Liver (tissue), 9 donors: ENCODE measurements around the gene FMO4. TPM values are rescaled to one million over a fixed set of nuclear protein-coding genes. Genes with fewer than 3 reads are reported as not detected.
A peak's percentile ranks its signal among the peaks of the same experiment; 100 is the strongest.
"Not testable (repeated sequence)": the region's sequence is repeated elsewhere in the genome, so short reads cannot be mapped to it uniquely, and the experiment has no call there.

Source experiments
- DNase-seq: peaks from one replicate; pipeline ENCODE4 v3.0.0-alpha.2; 2017; ENCODE audit warnings: low spot score
- H3K27ac ChIP-seq, 2 donors: one replicate each; pipeline ENCODE4 v1.7.0; 2013; ENCODE audit warnings: inconsistent platforms in 2 of 2, low read length in 2 of 2, control low read depth in 1 of 2, low read depth in 1 of 2, mild to moderate bottlenecking in 1 of 2
- H3K27me3 ChIP-seq, 4 donors: one replicate each; pipeline versions ENCODE4 v1.6.1 to v1.7.0; 2013; ENCODE audit warnings: low read length in 3 of 4, inconsistent platforms in 1 of 4, mild to moderate bottlenecking in 1 of 4, moderate library complexity in 1 of 4; ENCODE audit not compliant: control insufficient read depth in 4 of 4, insufficient read depth in 4 of 4
- H3K36me3 ChIP-seq, 4 donors: one replicate each; pipeline versions ENCODE4 v1.6.1 to v1.7.0; 2013; ENCODE audit warnings: low read length in 3 of 4, mild to moderate bottlenecking in 3 of 4, low read depth in 1 of 4, moderate library complexity in 1 of 4; ENCODE audit not compliant: control insufficient read depth in 4 of 4, insufficient read depth in 3 of 4
- H3K4me1 ChIP-seq, 4 donors: one replicate each; pipeline versions ENCODE4 v1.6.1 to v1.7.0; 2013; ENCODE audit warnings: low read length in 3 of 4, mild to moderate bottlenecking in 3 of 4, moderate library complexity in 1 of 4; ENCODE audit not compliant: control insufficient read depth in 4 of 4, insufficient read depth in 4 of 4
- H3K4me3 ChIP-seq, 3 donors: one replicate each; pipeline versions ENCODE4 v1.6.1 to v1.7.0; 2013; ENCODE audit warnings: low read length in 3 of 3, control low read depth in 1 of 3, low read depth in 1 of 3, mild to moderate bottlenecking in 1 of 3
- H3K9ac ChIP-seq, 2 donors: one replicate each; pipeline ENCODE4 v1.7.0; 2013; ENCODE audit warnings: low read length in 2 of 2, mild to moderate bottlenecking in 2 of 2, moderate library complexity in 2 of 2, control low read depth in 1 of 2, low read depth in 1 of 2
- H3K9me3 ChIP-seq, 4 donors: one replicate each; pipeline versions ENCODE4 v1.6.1 to v1.7.0; 2013; ENCODE audit warnings: low read length in 3 of 4; ENCODE audit not compliant: control insufficient read depth in 4 of 4
- EGR1 ChIP-seq, 2 donors: IDR thresholded peaks; 2 replicates each; pipeline ENCODE4 v1.6.1; 2016 to 2018; ENCODE audit warnings: antibody characterized with exemption in 2 of 2, low read depth in 2 of 2
- FOXA1 ChIP-seq: IDR thresholded peaks from 2 replicates; pipeline ENCODE4 v1.6.1; 2016; ENCODE audit warnings: antibody characterized with exemption
- FOXA2 ChIP-seq: IDR thresholded peaks from 2 replicates; pipeline ENCODE4 v1.6.1; 2016; ENCODE audit warnings: antibody characterized with exemption
- GABPA ChIP-seq, 2 donors: IDR thresholded peaks in 1 of 2; conservative IDR thresholded peaks in 1 of 2; 2 replicates each; pipeline ENCODE4 v1.6.1; 2016; ENCODE audit warnings: antibody characterized with exemption in 2 of 2, mild to moderate bottlenecking in 1 of 2, moderate library complexity in 1 of 2
- HNF4A ChIP-seq, 2 donors: conservative IDR thresholded peaks; 2 replicates each; pipeline ENCODE4 v1.6.1; 2016; ENCODE audit warnings: antibody characterized with exemption in 2 of 2, mild to moderate bottlenecking in 2 of 2
- HNF4G ChIP-seq: IDR thresholded peaks from 2 replicates; pipeline ENCODE4 v1.6.1; 2016; ENCODE audit warnings: antibody characterized with exemption
- JUND ChIP-seq, 2 donors: IDR thresholded peaks; 2 replicates each; pipeline ENCODE4 v1.6.1; 2016; ENCODE audit warnings: antibody characterized with exemption in 2 of 2
- NR2F2 ChIP-seq: IDR thresholded peaks from 2 replicates; pipeline ENCODE4 v1.6.1; 2016; ENCODE audit warnings: antibody characterized with exemption
- RAD21 ChIP-seq, 2 donors: IDR thresholded peaks; 2 replicates each; pipeline ENCODE4 v1.6.1; 2016; ENCODE audit warnings: antibody characterized with exemption in 2 of 2, mild to moderate bottlenecking in 2 of 2
- RXRA ChIP-seq, 2 donors: IDR thresholded peaks; 2 replicates each; pipeline ENCODE4 v1.6.1; 2017 to 2018; ENCODE audit warnings: antibody characterized with exemption in 2 of 2, mild to moderate bottlenecking in 1 of 2
- SP1 ChIP-seq: IDR thresholded peaks from 2 replicates; pipeline ENCODE4 v1.6.1; 2018; ENCODE audit warnings: antibody characterized with exemption, mild to moderate bottlenecking
- TAF1 ChIP-seq: conservative IDR thresholded peaks from 2 replicates; pipeline ENCODE4 v1.6.1; 2016; ENCODE audit warnings: antibody characterized with exemption, mild to moderate bottlenecking
- YY1 ChIP-seq: IDR thresholded peaks from 2 replicates; pipeline ENCODE4 v1.6.1; 2016; ENCODE audit warnings: antibody characterized with exemption, mild to moderate bottlenecking
- WGBS: extraction: QIAGEN DNeasy Blood & Tissue Kit; methylation state at CpG from one replicate; pipeline ENCODE4 v1.1.7; 2013; 5-methylcytosine and 5-hydroxymethylcytosine counted together
- polyA plus RNA-seq, 2 donors: library from polyadenylated mRNA; stranded (reverse) in 1 of 2; unstranded in 1 of 2; fragments of 200-250 nt in 1 of 2; fragments of >200 nt in 1 of 2; fragmentation: Nextera tagmentation in 1 of 2; extraction: Ambion mirVana in 1 of 2; gene quantifications; one replicate each; pipeline versions ENCODE4 v1.2.1 to v1.2.3, GENCODE V29; 2013 to 2015
- total RNA-seq, 2 donors: library from RNA; depleted of rRNA; stranded (reverse); fragments of >200 nt; gene quantifications; one replicate each; pipeline ENCODE4 v1.2.3, GENCODE V29; 2014
- TF ChIP-seq, protein P1 (sequence below): IDR thresholded peaks from 2 replicates; pipeline ENCODE4 v1.6.1; 2016; ENCODE audit warnings: antibody characterized with exemption
- TF ChIP-seq, protein P2 (sequence below): IDR thresholded peaks from 2 replicates; pipeline ENCODE4 v1.6.1; 2016; ENCODE audit warnings: antibody characterized with exemption
- TF ChIP-seq, protein P3 (sequence below): IDR thresholded peaks from 2 replicates; pipeline ENCODE4 v1.6.1; 2016; ENCODE audit warnings: antibody characterized with exemption, mild to moderate bottlenecking
- TF ChIP-seq, protein P4 (sequence below): fragments of 150-350 bp; IDR thresholded peaks from 2 replicates; pipeline ENCODE4 v1.5.1; 2017; ENCODE audit warnings: improper control_type of control experiment, low read depth, low read length; ENCODE audit not compliant: missing input control
- TF ChIP-seq, protein P5 (sequence below): IDR thresholded peaks from 2 replicates; pipeline ENCODE4 v1.6.1; 2016; ENCODE audit warnings: antibody characterized with exemption
- donor health status: healthy.
- donor health status: healthy.
- donor health status: healthy.
- donor health status: healthy.
- donor health status: healthy.

Gene FMO4
- total and polyA plus RNA-seq, 4 donors: 7.2 to 26.9 (median 9.3) TPM

DNA sequence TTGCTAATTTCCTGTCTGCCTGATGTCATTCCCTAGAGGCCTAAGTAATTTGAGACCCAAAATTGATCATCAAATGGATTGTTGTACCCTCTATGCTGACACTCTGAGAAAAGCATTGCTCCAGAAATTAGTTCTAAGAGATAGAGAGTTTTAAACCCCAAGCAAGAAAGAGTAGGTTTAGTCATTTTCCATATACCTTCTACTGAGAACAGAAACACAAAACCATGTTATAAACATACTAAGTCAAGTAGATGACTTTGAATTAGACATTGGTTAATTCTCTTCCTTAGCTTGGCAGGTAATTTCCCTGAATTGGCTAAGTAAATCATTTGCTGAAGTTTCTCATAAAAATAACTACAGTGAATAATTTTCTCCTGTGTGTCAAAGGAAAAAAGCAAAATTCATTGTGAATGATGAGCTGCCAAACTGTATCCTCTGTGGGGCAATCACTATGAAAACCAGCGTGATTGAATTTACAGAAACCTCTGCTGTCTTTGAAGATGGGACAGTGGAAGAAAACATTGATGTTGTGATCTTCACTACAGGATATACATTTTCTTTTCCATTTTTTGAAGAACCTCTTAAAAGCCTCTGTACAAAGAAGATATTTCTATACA lies 20.1 kb downstream of the FMO4 start:
- Histone ChIP-seq H3K4me3 (no peak overlapping the region), H3K9me3 (no peaks in the 10 kb centered on the region), H3K27me3 (no peaks in the 10 kb centered on the region), H3K9ac (no peak overlapping the region), H3K4me1 (peaks cover 2 to 25% (median 14%) of the 10 kb centered on the region in 4 donors), H3K27ac (no peak overlapping the region), H3K36me3 (peaks cover 0 to 11% (median 6%) of the 10 kb centered on the region in 4 donors)
- no peak for DNase-seq
- WGBS: 94% methylated on average over 1 of the region's 1 CpG
- TF ChIP-seq NR2F2 (no peak), RAD21 (IDR thresholded peaks at IDR 0.05) (no peak)

DNA sequence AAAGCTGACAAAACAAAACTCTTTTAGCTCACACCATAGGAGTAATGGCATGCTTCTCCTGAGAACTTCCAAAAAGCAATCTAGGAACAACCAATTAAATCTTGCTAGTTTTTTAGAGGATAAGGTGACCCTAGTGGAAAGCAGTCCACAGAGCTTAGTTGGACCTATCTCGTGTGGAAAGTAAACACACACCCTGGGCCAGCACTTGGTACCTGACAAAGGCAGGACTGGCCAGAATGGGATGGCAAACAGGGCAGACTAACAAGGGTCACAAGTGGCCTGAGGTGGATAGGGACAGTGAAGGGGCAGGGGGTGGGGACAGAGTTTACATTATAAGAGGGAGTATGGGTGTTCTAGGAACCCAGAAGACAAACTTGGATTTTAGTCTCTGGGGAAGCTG lies 22.0 kb downstream of the FMO4 start:
- no peaks in the 10 kb centered on the region for H3K27me3 ChIP-seq
- WGBS: 29% methylated on average over 1 of the region's 1 CpG
- H3K4me1 ChIP-seq: peaks cover 2 to 19% (median 11%) of the 10 kb centered on the region in 4 donors
- no peak overlapping the region for H3K4me3 ChIP-seq
- H3K9ac ChIP-seq: no peak overlapping the region
- peak overlapping the region in 1 of 2 donors; percentile 16 for H3K27ac ChIP-seq
- peaks cover 0 to 12% (median 6%) of the 10 kb centered on the region in 4 donors for H3K36me3 ChIP-seq
- TF ChIP-seq RAD21 (IDR thresholded peaks at IDR 0.05) (peak; percentile 8 to 13), FOXA1 (no peak), YY1 (no peak), EGR1 (IDR thresholded peaks at IDR 0.05; ENCODE audit: low read depth in 2 of 2) (no peak), RXRA (IDR thresholded peaks at IDR 0.05) (peak; percentile 57 to 74), TAF1 (no peak), NR2F2 (no peak), SP1 (no peak), GABPA (IDR thresholded peaks at IDR 0.05 in 1 of 2, conservative IDR thresholded peaks at IDR 0.05 in 1 of 2) (no peak), JUND (IDR thresholded peaks at IDR 0.05) (no peak), HNF4A (conservative IDR thresholded peaks at IDR 0.05) (peak; percentile 53 to 67), HNF4G (no peak), FOXA2 (peak; percentile 65)
- TF ChIP-seq, protein P1, sequence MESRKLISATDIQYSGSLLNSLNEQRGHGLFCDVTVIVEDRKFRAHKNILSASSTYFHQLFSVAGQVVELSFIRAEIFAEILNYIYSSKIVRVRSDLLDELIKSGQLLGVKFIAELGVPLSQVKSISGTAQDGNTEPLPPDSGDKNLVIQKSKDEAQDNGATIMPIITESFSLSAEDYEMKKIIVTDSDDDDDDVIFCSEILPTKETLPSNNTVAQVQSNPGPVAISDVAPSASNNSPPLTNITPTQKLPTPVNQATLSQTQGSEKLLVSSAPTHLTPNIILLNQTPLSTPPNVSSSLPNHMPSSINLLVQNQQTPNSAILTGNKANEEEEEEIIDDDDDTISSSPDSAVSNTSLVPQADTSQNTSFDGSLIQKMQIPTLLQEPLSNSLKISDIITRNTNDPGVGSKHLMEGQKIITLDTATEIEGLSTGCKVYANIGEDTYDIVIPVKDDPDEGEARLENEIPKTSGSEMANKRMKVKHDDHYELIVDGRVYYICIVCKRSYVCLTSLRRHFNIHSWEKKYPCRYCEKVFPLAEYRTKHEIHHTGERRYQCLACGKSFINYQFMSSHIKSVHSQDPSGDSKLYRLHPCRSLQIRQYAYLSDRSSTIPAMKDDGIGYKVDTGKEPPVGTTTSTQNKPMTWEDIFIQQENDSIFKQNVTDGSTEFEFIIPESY: no peak
- TF ChIP-seq, protein P2, sequence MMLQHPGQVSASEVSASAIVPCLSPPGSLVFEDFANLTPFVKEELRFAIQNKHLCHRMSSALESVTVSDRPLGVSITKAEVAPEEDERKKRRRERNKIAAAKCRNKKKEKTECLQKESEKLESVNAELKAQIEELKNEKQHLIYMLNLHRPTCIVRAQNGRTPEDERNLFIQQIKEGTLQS: no peak
- TF ChIP-seq, protein P3, sequence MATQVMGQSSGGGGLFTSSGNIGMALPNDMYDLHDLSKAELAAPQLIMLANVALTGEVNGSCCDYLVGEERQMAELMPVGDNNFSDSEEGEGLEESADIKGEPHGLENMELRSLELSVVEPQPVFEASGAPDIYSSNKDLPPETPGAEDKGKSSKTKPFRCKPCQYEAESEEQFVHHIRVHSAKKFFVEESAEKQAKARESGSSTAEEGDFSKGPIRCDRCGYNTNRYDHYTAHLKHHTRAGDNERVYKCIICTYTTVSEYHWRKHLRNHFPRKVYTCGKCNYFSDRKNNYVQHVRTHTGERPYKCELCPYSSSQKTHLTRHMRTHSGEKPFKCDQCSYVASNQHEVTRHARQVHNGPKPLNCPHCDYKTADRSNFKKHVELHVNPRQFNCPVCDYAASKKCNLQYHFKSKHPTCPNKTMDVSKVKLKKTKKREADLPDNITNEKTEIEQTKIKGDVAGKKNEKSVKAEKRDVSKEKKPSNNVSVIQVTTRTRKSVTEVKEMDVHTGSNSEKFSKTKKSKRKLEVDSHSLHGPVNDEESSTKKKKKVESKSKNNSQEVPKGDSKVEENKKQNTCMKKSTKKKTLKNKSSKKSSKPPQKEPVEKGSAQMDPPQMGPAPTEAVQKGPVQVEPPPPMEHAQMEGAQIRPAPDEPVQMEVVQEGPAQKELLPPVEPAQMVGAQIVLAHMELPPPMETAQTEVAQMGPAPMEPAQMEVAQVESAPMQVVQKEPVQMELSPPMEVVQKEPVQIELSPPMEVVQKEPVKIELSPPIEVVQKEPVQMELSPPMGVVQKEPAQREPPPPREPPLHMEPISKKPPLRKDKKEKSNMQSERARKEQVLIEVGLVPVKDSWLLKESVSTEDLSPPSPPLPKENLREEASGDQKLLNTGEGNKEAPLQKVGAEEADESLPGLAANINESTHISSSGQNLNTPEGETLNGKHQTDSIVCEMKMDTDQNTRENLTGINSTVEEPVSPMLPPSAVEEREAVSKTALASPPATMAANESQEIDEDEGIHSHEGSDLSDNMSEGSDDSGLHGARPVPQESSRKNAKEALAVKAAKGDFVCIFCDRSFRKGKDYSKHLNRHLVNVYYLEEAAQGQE: peak; percentile 21
- TF ChIP-seq, protein P4, sequence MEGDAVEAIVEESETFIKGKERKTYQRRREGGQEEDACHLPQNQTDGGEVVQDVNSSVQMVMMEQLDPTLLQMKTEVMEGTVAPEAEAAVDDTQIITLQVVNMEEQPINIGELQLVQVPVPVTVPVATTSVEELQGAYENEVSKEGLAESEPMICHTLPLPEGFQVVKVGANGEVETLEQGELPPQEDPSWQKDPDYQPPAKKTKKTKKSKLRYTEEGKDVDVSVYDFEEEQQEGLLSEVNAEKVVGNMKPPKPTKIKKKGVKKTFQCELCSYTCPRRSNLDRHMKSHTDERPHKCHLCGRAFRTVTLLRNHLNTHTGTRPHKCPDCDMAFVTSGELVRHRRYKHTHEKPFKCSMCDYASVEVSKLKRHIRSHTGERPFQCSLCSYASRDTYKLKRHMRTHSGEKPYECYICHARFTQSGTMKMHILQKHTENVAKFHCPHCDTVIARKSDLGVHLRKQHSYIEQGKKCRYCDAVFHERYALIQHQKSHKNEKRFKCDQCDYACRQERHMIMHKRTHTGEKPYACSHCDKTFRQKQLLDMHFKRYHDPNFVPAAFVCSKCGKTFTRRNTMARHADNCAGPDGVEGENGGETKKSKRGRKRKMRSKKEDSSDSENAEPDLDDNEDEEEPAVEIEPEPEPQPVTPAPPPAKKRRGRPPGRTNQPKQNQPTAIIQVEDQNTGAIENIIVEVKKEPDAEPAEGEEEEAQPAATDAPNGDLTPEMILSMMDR: no peak
- TF ChIP-seq, protein P5, sequence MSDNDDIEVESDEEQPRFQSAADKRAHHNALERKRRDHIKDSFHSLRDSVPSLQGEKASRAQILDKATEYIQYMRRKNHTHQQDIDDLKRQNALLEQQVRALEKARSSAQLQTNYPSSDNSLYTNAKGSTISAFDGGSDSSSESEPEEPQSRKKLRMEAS: no peak
- no peaks in the 10 kb centered on the region for H3K9me3 ChIP-seq
- DNase-seq: no peak

DNA sequence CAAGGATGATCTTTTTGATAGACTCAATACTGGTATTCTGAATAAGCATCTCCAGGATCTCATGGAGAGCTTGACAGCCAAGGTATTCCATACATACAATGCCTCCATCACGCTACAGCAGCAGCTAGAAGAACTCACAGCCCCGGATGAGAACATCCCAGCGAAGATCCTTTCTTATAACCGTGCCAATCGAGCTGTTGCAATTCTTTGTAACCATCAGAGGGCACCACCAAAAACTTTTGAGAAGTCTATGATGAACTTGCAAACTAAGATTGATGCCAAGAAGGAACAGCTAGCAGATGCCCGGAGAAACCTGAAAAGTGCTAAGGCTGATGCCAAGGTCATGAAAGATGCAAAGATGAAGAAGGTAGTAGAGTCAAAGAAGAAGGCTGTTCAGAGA lies 25.4 kb downstream of the FMO4 start:
- H3K9me3 ChIP-seq, H3K9ac ChIP-seq, H3K27ac ChIP-seq, H3K27me3 ChIP-seq, H3K36me3 ChIP-seq, H3K4me3 ChIP-seq, DNase-seq: not testable (repeated sequence)
- WGBS: 89% methylated on average over 6 of the region's 6 CpGs
- H3K4me1 ChIP-seq: peaks cover 2 to 36% (median 25%) of the 10 kb centered on the region in 4 donors
